ENCODE measurements around the gene SPOCK1.

DNA sequence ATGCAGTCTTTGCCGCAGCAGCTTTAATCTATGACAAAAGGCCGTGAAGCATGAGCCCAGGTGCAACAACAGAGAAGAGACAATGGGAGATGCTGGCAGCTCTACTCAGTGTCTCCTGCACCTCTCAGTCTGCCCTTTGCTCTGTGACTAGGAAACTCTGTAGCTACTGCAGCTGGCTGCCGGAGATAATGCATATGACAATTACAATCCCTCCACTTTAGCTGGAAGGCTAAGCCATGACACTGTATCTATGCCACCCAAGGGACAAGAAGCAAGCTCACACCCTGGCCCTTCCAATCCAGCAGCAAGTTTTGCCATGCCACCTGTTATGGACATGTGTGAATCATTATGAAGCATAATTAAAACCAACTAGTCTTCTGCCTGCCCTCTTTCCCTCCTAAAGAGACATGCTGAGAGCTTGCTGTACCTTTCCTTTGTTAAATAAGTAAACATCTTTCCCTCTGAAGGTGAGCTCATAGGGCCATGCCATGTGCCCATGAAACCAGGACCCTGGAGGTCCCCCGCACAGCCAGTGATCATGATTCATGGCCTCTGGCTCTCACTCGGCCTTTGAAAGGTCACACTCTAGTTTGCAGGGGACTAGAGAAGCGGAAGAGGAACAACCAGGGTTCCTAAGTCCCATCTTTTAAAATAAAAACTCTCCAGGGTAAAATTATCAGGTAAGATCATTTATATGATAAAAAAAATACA is 219.4 kb downstream of the SPOCK1 start:
- no peak for TF ChIP-seq GATA2 (IDR thresholded peaks at IDR 0.05; ENCODE audit: low read depth, low read length)
- no peak for TF ChIP-seq GATA3 (IDR thresholded peaks at IDR 0.05; ENCODE audit: low read depth, low read length)

Data from SH-SY5Y (cell line).